ENCODE measurements around the gene PSME3IP1.

PSME3IP1 gene

DNA sequence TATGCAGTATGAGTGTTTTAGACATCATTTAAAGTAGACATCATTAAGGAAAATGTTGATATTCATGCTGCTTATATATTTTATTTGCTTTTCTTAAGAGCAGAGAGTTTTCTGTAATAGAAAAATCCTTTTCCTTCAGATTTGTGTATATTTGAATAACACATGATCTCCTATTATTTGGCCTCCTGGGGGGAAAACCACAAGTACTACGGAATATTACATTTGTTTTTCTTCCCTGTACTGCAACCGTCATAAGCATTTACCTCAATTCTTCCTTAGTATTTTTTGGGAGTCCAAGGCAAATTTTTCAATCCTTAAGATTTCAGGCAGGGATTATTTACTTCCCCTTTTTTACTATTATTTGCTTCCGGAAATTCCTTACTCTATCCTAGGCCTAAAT is 6.3 kb upstream of the PSME3IP1 start:
- TF ChIP-seq, protein P1, sequence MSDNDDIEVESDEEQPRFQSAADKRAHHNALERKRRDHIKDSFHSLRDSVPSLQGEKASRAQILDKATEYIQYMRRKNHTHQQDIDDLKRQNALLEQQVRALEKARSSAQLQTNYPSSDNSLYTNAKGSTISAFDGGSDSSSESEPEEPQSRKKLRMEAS (IDR thresholded peaks at IDR 0.05) = no peak
- TF ChIP-seq CREB1 (IDR thresholded peaks at IDR 0.05; ENCODE audit: low read depth) (no peak), RAD21 (IDR thresholded peaks at IDR 0.05; ENCODE audit: low read depth) (no peak), EGR1 (IDR thresholded peaks at IDR 0.05) (no peak), FOXM1 (IDR thresholded peaks at IDR 0.05; ENCODE audit: borderline replicate concordance, low read depth) (no peak)
- TF ChIP-seq, protein P2, sequence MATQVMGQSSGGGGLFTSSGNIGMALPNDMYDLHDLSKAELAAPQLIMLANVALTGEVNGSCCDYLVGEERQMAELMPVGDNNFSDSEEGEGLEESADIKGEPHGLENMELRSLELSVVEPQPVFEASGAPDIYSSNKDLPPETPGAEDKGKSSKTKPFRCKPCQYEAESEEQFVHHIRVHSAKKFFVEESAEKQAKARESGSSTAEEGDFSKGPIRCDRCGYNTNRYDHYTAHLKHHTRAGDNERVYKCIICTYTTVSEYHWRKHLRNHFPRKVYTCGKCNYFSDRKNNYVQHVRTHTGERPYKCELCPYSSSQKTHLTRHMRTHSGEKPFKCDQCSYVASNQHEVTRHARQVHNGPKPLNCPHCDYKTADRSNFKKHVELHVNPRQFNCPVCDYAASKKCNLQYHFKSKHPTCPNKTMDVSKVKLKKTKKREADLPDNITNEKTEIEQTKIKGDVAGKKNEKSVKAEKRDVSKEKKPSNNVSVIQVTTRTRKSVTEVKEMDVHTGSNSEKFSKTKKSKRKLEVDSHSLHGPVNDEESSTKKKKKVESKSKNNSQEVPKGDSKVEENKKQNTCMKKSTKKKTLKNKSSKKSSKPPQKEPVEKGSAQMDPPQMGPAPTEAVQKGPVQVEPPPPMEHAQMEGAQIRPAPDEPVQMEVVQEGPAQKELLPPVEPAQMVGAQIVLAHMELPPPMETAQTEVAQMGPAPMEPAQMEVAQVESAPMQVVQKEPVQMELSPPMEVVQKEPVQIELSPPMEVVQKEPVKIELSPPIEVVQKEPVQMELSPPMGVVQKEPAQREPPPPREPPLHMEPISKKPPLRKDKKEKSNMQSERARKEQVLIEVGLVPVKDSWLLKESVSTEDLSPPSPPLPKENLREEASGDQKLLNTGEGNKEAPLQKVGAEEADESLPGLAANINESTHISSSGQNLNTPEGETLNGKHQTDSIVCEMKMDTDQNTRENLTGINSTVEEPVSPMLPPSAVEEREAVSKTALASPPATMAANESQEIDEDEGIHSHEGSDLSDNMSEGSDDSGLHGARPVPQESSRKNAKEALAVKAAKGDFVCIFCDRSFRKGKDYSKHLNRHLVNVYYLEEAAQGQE (IDR thresholded peaks at IDR 0.05; ENCODE audit: low read depth) = no peak

DNA sequence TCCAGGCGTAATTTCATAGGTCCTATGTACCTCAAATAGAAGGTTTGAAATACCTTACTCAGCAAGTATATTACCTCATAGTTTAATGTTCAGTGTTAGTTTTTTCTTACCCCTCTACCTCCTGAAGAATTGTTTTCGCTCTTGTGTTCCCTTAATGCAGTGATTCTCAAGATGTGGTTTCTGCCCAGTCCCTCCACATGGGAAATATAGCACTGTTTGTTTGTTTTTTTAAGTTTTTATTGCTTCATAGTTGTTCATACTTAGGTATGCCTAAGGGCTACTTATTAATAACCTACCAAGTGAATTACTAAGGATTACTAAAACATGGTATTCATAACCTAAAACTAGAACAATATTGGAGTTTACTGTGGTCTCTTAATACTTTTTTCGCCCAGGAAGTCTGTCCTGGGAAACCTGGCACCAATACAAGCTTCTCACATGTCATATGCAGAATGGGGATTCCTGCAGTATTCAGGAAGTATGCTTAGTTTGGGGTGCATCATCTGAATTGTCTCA is 5.3 kb upstream of the PSME3IP1 start:
- TF ChIP-seq, protein P3, sequence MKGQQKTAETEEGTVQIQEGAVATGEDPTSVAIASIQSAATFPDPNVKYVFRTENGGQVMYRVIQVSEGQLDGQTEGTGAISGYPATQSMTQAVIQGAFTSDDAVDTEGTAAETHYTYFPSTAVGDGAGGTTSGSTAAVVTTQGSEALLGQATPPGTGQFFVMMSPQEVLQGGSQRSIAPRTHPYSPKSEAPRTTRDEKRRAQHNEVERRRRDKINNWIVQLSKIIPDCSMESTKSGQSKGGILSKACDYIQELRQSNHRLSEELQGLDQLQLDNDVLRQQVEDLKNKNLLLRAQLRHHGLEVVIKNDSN (IDR thresholded peaks at IDR 0.05) = no peak
- TF ChIP-seq TEAD4 (IDR thresholded peaks at IDR 0.05) = no peak
- TF ChIP-seq NFIC (IDR thresholded peaks at IDR 0.05) = no peak
- TF ChIP-seq CEBPB (IDR thresholded peaks at IDR 0.05) = no peak
- TF ChIP-seq RAD21 (IDR thresholded peaks at IDR 0.05; ENCODE audit: low read depth) = no peak
- no peak for TF ChIP-seq TCF12 (IDR thresholded peaks at IDR 0.05; ENCODE audit: low read depth)
- no peak for TF ChIP-seq CREB1 (IDR thresholded peaks at IDR 0.05; ENCODE audit: low read depth)
- no peak for TF ChIP-seq YY1 (IDR thresholded peaks at IDR 0.05; ENCODE audit: low read depth)
- TF ChIP-seq ZBTB7A (IDR thresholded peaks at IDR 0.05; ENCODE audit: low read depth) = no peak
- TF ChIP-seq EP300 (IDR thresholded peaks at IDR 0.05; ENCODE audit: borderline replicate concordance) = no peak
- no peak for TF ChIP-seq FOXM1 (IDR thresholded peaks at IDR 0.05; ENCODE audit: borderline replicate concordance, low read depth)
- no peak for TF ChIP-seq TAF1 (IDR thresholded peaks at IDR 0.05; ENCODE audit: low read depth)
- TF ChIP-seq, protein P2 (IDR thresholded peaks at IDR 0.05; ENCODE audit: low read depth) = no peak
- TF ChIP-seq EGR1 (IDR thresholded peaks at IDR 0.05) = no peak
- TF ChIP-seq, protein P1 (IDR thresholded peaks at IDR 0.05) = no peak

DNA sequence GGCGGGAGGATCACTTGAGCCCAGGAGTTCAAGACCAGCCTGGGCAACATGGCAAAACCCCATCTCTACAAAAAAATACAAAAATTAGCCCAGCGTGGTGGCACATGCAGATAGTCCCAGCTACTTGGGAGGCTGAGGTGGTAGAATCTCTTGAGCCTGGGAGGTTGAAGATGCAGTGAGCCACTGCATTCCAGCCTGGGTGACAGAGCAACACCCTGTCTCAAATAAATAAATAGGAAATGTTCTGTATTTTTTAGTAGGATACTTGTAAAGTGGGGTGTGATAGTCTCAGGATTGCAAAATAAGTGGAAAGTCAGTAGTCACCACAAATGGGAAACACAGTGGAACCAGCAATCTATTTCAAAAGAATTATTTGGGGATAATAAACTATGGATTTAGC is 4.3 kb upstream of the PSME3IP1 start:
- TF ChIP-seq, protein P3 (IDR thresholded peaks at IDR 0.05) = no peak
- TF ChIP-seq, protein P2 (IDR thresholded peaks at IDR 0.05; ENCODE audit: low read depth) = no peak
- no peak for TF ChIP-seq RAD21 (IDR thresholded peaks at IDR 0.05; ENCODE audit: low read depth)
- no peak for TF ChIP-seq ZBTB7A (IDR thresholded peaks at IDR 0.05; ENCODE audit: low read depth)
- no peak for TF ChIP-seq EGR1 (IDR thresholded peaks at IDR 0.05)
- TF ChIP-seq TEAD4 (IDR thresholded peaks at IDR 0.05) = no peak
- no peak for TF ChIP-seq CREB1 (IDR thresholded peaks at IDR 0.05; ENCODE audit: low read depth)
- TF ChIP-seq, protein P1 (IDR thresholded peaks at IDR 0.05) = no peak
- no peak for TF ChIP-seq TAF1 (IDR thresholded peaks at IDR 0.05; ENCODE audit: low read depth)
- TF ChIP-seq CEBPB (IDR thresholded peaks at IDR 0.05) = no peak
- no peak for TF ChIP-seq NFIC (IDR thresholded peaks at IDR 0.05)
- no peak for TF ChIP-seq EP300 (IDR thresholded peaks at IDR 0.05; ENCODE audit: borderline replicate concordance)
- no peak for TF ChIP-seq YY1 (IDR thresholded peaks at IDR 0.05; ENCODE audit: low read depth)

DNA sequence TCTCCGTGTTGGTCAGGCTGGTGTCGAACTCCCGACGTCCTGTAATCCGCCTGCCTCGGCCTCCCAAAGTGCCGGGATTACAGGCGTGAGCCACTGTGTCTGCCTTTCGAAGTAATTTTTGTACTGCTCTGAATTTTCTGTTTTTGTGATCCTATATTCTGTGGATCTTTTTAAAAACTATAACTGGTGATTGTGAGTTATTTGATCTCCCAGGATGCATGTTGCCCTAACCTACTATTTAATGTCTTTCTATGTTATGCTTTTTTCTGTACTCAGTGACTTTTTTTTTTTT is 2.8 kb upstream of the PSME3IP1 start:
- TF ChIP-seq CREB1 (IDR thresholded peaks at IDR 0.05; ENCODE audit: low read depth) (no peak), ZBTB7A (IDR thresholded peaks at IDR 0.05; ENCODE audit: low read depth) (no peak), NFIC (IDR thresholded peaks at IDR 0.05) (no peak), EP300 (IDR thresholded peaks at IDR 0.05; ENCODE audit: borderline replicate concordance) (no peak), YY1 (IDR thresholded peaks at IDR 0.05; ENCODE audit: low read depth) (no peak), FOXM1 (IDR thresholded peaks at IDR 0.05; ENCODE audit: borderline replicate concordance, low read depth) (no peak), TEAD4 (IDR thresholded peaks at IDR 0.05) (no peak), EGR1 (IDR thresholded peaks at IDR 0.05) (no peak), TAF1 (IDR thresholded peaks at IDR 0.05; ENCODE audit: low read depth) (no peak), TCF12 (IDR thresholded peaks at IDR 0.05; ENCODE audit: low read depth) (no peak), RAD21 (IDR thresholded peaks at IDR 0.05; ENCODE audit: low read depth) (no peak), CEBPB (IDR thresholded peaks at IDR 0.05) (no peak)
- TF ChIP-seq, protein P2 (IDR thresholded peaks at IDR 0.05; ENCODE audit: low read depth) = no peak
- TF ChIP-seq, protein P3 (IDR thresholded peaks at IDR 0.05) = no peak
- TF ChIP-seq, protein P1 (IDR thresholded peaks at IDR 0.05) = no peak

All from Ishikawa (cell line).